Liver (tissue), 3 donors: ENCODE data around the gene ZC3HAV1.
A peak's percentile ranks its signal among the peaks of the same experiment; 100 is the strongest.

Experiments
- GABPA ChIP-seq, 2 donors: IDR thresholded peaks in 1 of 2; conservative IDR thresholded peaks in 1 of 2; 2 replicates each; pipeline ENCODE4 v1.6.1; 2016; ENCODE audit warnings: antibody characterized with exemption in 2 of 2, mild to moderate bottlenecking in 1 of 2, moderate library complexity in 1 of 2
- HNF4G ChIP-seq: IDR thresholded peaks from 2 replicates; pipeline ENCODE4 v1.6.1; 2016; ENCODE audit warnings: antibody characterized with exemption
- SP1 ChIP-seq: IDR thresholded peaks from 2 replicates; pipeline ENCODE4 v1.6.1; 2018; ENCODE audit warnings: antibody characterized with exemption, mild to moderate bottlenecking
- TF ChIP-seq, protein P1 (sequence below): fragments of 150-350 bp; IDR thresholded peaks from 2 replicates; pipeline ENCODE4 v1.5.1; 2017; ENCODE audit warnings: improper control_type of control experiment, low read depth, low read length; ENCODE audit not compliant: missing input control
- TF ChIP-seq, protein P2 (sequence below): IDR thresholded peaks from 2 replicates; pipeline ENCODE4 v1.6.1; 2016; ENCODE audit warnings: antibody characterized with exemption
- TF ChIP-seq, protein P3 (sequence below): IDR thresholded peaks from 2 replicates; pipeline ENCODE4 v1.6.1; 2016; ENCODE audit warnings: antibody characterized with exemption, mild to moderate bottlenecking
- TF ChIP-seq, protein P4 (sequence below): IDR thresholded peaks from 2 replicates; pipeline ENCODE4 v1.6.1; 2016; ENCODE audit warnings: antibody characterized with exemption
- donor health status: healthy.
- donor health status: healthy.

DNA sequence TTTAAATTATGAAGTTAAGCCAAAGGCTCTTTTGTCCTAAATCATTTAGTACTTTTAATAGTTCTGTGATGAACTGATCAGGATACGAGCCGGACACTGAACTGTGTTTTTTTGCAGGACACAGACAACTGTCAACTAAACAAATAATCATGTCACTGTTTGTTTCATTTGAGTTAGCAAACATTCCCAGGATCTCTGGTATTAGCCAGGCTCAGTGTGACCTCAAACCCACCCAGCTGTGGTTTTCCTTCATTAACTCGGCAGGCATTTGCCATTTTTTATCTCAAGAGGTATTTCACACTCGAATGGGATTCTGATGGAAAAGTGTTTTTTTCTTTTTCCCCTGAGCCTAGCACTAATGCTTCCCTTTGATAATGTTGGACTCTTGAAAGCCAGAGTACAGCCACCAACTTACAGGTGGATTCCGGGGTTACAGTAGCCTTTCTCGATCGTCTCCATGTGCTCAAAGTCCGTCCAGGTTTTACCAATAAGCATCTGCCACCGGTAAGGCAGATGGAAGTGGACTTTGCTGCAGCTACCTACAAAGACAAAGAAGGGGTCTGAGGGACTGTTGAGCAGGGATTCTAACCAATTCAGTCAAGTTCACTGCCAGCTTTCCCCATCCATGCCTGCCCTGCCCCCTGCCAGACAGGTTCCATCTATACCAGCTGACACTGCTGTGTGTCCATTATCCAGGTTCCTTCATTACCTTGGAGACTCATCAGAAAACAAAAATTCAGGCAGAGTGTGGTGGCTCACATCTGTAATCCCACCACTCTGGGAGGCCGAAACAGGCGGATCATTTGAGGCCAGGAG lies 33.4 kb downstream of the ZC3HAV1 start:
- TF ChIP-seq, protein P1, sequence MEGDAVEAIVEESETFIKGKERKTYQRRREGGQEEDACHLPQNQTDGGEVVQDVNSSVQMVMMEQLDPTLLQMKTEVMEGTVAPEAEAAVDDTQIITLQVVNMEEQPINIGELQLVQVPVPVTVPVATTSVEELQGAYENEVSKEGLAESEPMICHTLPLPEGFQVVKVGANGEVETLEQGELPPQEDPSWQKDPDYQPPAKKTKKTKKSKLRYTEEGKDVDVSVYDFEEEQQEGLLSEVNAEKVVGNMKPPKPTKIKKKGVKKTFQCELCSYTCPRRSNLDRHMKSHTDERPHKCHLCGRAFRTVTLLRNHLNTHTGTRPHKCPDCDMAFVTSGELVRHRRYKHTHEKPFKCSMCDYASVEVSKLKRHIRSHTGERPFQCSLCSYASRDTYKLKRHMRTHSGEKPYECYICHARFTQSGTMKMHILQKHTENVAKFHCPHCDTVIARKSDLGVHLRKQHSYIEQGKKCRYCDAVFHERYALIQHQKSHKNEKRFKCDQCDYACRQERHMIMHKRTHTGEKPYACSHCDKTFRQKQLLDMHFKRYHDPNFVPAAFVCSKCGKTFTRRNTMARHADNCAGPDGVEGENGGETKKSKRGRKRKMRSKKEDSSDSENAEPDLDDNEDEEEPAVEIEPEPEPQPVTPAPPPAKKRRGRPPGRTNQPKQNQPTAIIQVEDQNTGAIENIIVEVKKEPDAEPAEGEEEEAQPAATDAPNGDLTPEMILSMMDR, result no peak
- TF ChIP-seq, protein P2, sequence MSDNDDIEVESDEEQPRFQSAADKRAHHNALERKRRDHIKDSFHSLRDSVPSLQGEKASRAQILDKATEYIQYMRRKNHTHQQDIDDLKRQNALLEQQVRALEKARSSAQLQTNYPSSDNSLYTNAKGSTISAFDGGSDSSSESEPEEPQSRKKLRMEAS, result peak; percentile 31
- TF ChIP-seq, protein P3, sequence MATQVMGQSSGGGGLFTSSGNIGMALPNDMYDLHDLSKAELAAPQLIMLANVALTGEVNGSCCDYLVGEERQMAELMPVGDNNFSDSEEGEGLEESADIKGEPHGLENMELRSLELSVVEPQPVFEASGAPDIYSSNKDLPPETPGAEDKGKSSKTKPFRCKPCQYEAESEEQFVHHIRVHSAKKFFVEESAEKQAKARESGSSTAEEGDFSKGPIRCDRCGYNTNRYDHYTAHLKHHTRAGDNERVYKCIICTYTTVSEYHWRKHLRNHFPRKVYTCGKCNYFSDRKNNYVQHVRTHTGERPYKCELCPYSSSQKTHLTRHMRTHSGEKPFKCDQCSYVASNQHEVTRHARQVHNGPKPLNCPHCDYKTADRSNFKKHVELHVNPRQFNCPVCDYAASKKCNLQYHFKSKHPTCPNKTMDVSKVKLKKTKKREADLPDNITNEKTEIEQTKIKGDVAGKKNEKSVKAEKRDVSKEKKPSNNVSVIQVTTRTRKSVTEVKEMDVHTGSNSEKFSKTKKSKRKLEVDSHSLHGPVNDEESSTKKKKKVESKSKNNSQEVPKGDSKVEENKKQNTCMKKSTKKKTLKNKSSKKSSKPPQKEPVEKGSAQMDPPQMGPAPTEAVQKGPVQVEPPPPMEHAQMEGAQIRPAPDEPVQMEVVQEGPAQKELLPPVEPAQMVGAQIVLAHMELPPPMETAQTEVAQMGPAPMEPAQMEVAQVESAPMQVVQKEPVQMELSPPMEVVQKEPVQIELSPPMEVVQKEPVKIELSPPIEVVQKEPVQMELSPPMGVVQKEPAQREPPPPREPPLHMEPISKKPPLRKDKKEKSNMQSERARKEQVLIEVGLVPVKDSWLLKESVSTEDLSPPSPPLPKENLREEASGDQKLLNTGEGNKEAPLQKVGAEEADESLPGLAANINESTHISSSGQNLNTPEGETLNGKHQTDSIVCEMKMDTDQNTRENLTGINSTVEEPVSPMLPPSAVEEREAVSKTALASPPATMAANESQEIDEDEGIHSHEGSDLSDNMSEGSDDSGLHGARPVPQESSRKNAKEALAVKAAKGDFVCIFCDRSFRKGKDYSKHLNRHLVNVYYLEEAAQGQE, result no peak
- TF ChIP-seq GABPA (IDR thresholded peaks at IDR 0.05 in 1 of 2, conservative IDR thresholded peaks at IDR 0.05 in 1 of 2), result no peak
- TF ChIP-seq SP1, result peak; percentile 82
- TF ChIP-seq HNF4G, result peak; percentile 52
- TF ChIP-seq, protein P4, sequence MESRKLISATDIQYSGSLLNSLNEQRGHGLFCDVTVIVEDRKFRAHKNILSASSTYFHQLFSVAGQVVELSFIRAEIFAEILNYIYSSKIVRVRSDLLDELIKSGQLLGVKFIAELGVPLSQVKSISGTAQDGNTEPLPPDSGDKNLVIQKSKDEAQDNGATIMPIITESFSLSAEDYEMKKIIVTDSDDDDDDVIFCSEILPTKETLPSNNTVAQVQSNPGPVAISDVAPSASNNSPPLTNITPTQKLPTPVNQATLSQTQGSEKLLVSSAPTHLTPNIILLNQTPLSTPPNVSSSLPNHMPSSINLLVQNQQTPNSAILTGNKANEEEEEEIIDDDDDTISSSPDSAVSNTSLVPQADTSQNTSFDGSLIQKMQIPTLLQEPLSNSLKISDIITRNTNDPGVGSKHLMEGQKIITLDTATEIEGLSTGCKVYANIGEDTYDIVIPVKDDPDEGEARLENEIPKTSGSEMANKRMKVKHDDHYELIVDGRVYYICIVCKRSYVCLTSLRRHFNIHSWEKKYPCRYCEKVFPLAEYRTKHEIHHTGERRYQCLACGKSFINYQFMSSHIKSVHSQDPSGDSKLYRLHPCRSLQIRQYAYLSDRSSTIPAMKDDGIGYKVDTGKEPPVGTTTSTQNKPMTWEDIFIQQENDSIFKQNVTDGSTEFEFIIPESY, result no peak
